Liver (tissue), 3 donors: ENCODE data around the gene BLACAT1.

ENCODE experiments used
- CTCF ChIP-seq: fragments of 150-350 bp; IDR thresholded peaks from 2 replicates; pipeline ENCODE4 v1.5.1; 2017; ENCODE audit warnings: improper control_type of control experiment, low read depth, low read length; ENCODE audit not compliant: missing input control
- FOXA1 ChIP-seq: IDR thresholded peaks from 2 replicates; pipeline ENCODE4 v1.6.1; 2016; ENCODE audit warnings: antibody characterized with exemption
- RAD21 ChIP-seq, 2 donors: IDR thresholded peaks; 2 replicates each; pipeline ENCODE4 v1.6.1; 2016; ENCODE audit warnings: antibody characterized with exemption in 2 of 2, mild to moderate bottlenecking in 2 of 2
- REST ChIP-seq: IDR thresholded peaks from 2 replicates; pipeline ENCODE4 v1.6.1; 2016; ENCODE audit warnings: antibody characterized with exemption, mild to moderate bottlenecking
- YY1 ChIP-seq: IDR thresholded peaks from 2 replicates; pipeline ENCODE4 v1.6.1; 2016; ENCODE audit warnings: antibody characterized with exemption, mild to moderate bottlenecking
- ZBTB33 ChIP-seq: IDR thresholded peaks from 2 replicates; pipeline ENCODE4 v1.6.1; 2016; ENCODE audit warnings: antibody characterized with exemption
- donor health status: healthy.
- donor health status: healthy.

GRCh38 chr1:205480349-205480985, 24.6 kb upstream of the BLACAT1 start:
- no peak for TF ChIP-seq CTCF
- TF ChIP-seq YY1: no peak
- TF ChIP-seq ZBTB33: no peak
- no peak for TF ChIP-seq REST
- TF ChIP-seq RAD21 (IDR thresholded peaks at IDR 0.05): no peak
- no peak for TF ChIP-seq FOXA1
